Measurements from ENCODE around the gene BTBD9. TPM values are rescaled to one million over a fixed set of nuclear protein-coding genes. Genes with fewer than 3 reads are reported as not detected.

The BTBD9 gene
- total and polyA plus RNA-seq, 9 of the 15 experiments (the other 6 are each of a cell fraction or from before 2014, with no cell fraction given): 0.08 to 1.6 (median 0.58) TPM

GRCh38 chr6:38435330-38435729, 204.4 kb downstream of the BTBD9 start (continued):
- TF ChIP-seq ZNF280B (CRISPR knock-in tag; IDR thresholded peaks at IDR 0.05): no peak

- peaks cover 5 to 6% of the 10 kb centered on the region in 2 experiments; a peak in 4 of 5 replicates for H3K27me3 ChIP-seq (ENCODE audit: control insufficient read depth in 2 of 2, insufficient read depth in 2 of 2, low read length in 2 of 2)
- ATAC-seq: no peak
- H3K9me3 ChIP-seq (replicated peaks; ENCODE audit: control insufficient read depth, insufficient read depth, low read depth, low read length): no peaks in the 10 kb centered on the region
- H3K9me1 ChIP-seq (ENCODE audit: control insufficient read depth, insufficient read depth, low read length): no peaks in the 10 kb centered on the region
- no peak overlapping the region for H3K4me2 ChIP-seq (ENCODE audit: insufficient read depth, low read length)
- in situ Hi-C loops (cut with MboI) (no loop called here), intact Hi-C loops (cut with micrococcal nuclease) (loop anchor here (10.0 kb wide), 1 partner anchor 1041 kb away; no protein-coding TSS in a partner anchor)
- H3K79me2 ChIP-seq (ENCODE audit: control insufficient read depth, insufficient read depth, low read length): no peaks in the 10 kb centered on the region
- no peak overlapping the region for H3K27ac ChIP-seq (ENCODE audit: extremely low read depth, low read depth, low read length)
- DNase-seq (ENCODE audit: extremely low read depth in 1 of 4, low spot score in 3 of 4): no peak
- no peak overlapping the region for H3K4me3 ChIP-seq
- whole genome bisulfite sequencing (ENCODE audit: insufficient coverage, low coverage, missing lambda C conversion rate): 0% methylated on average over 1 of the region's 1 CpG
- no peaks in the 10 kb centered on the region for H3K36me3 ChIP-seq (ENCODE audit: control insufficient read depth, insufficient read depth, low read length)
- POLR2A ChIA-PET: no interaction called here
- H3K4me1 ChIP-seq (replicated peaks in 1 of 2; ENCODE audit: control insufficient read depth in 2 of 2, insufficient read depth in 2 of 2, low read length in 2 of 2): no peaks in the 10 kb centered on the region
- CTCF ChIA-PET (ENCODE audit: low intra/inter-chr PET ratio): no interaction called here
- BruUV-seq (replicated peaks): no TSS peak
- no peak overlapping the region for H2AFZ ChIP-seq (ENCODE audit: low read depth, low read length)
- H4K20me1 ChIP-seq (replicated peaks; ENCODE audit: control insufficient read depth, insufficient read depth, low read length): no peaks in the 10 kb centered on the region
- FAIRE-seq: no peak
- H3K9ac ChIP-seq (ENCODE audit: insufficient read depth in 1 of 2, low read depth in 2 of 2, low read length in 2 of 2): no peak overlapping the region
- TF ChIP-seq ATF7 (IDR thresholded peaks at IDR 0.05) (no peak), SOX6 (IDR thresholded peaks at IDR 0.05) (no peak), PYGO2 (tag; IDR thresholded peaks at IDR 0.05) (no peak), MED1 (CRISPR knock-in tag; IDR thresholded peaks at IDR 0.05; ENCODE audit: borderline replicate concordance) (no peak), CHAMP1 (IDR thresholded peaks at IDR 0.05) (no peak), RUNX1 (IDR thresholded peaks at IDR 0.05; ENCODE audit: low read depth) (no peak), KLF10 (CRISPR knock-in tag; IDR thresholded peaks at IDR 0.05) (no peak), THAP7 (CRISPR knock-in tag; IDR thresholded peaks at IDR 0.05) (no peak), HIVEP1 (CRISPR knock-in tag; IDR thresholded peaks at IDR 0.05) (no peak), ZNF695 (CRISPR knock-in tag; IDR thresholded peaks at IDR 0.05) (no peak), MXD1 (CRISPR knock-in tag; IDR thresholded peaks at IDR 0.05; ENCODE audit: borderline replicate concordance, poor library complexity, severe bottlenecking) (no peak), CGGBP1 (CRISPR knock-in tag; IDR thresholded peaks at IDR 0.05) (no peak), SNIP1 (IDR thresholded peaks at IDR 0.05; ENCODE audit: low read depth) (no peak), PPARD (CRISPR knock-in tag; IDR thresholded peaks at IDR 0.05) (no peak), GATA2 (CRISPR knock-in tag; IDR thresholded peaks at IDR 0.05) (no peak)
Observed at GRCh38 chr6:38434051-38434450, 205.7 kb downstream of the BTBD9 start.
